HG03442 (cell line): Measurements from ENCODE around the gene NUDT15.
"Not testable (repeated sequence)": the region's sequence is repeated elsewhere in the genome, so short reads cannot be mapped to it uniquely, and the experiment has no call there.

Experiments used
- ATAC-seq: cut with Tn5 transposase; IDR thresholded peaks from one replicate; pipeline ENCODE4 v1.9.1; 2021; ENCODE audit warnings: mild to moderate bottlenecking, moderate library complexity; ENCODE audit not compliant: unreplicated experiment

Gene NUDT15

DNA sequence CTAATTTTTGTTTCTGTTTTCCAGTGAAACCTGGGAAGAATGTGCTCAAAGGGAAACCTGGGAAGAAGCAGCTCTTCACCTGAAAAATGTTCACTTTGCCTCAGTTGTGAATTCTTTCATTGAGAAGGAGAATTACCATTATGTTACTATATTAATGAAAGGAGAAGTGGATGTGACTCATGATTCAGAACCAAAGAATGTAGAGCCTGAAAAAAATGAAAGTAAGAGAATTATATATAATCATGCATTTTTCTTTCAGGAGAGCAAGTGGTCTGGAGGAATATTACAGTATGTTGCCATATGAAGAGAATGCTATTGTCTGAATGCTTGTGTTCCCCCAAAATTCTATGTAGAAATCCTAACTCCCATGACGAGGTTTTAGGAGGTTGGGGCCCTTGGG lies 3.4 kb downstream of the NUDT15 start:
- no peak for ATAC-seq

DNA sequence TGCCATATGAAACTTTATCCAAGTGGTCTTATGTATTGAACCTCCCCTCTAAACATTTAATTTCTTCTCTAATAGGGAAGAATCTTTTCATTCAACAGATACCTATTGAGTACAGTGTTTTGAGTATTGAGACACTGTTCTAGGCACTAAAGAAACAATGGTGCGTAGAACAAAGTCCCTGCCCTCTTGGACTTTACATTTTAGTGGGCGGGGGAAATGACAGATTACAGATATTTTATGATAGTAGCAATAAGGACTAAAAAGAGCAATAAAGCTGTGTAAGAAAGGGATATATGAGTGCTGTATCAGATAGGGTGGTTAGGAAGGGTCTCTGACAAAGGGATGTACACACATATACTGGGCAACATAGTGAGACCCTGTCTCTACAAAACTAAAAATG lies 5.4 kb downstream of the NUDT15 start:
- ATAC-seq: no peak

DNA sequence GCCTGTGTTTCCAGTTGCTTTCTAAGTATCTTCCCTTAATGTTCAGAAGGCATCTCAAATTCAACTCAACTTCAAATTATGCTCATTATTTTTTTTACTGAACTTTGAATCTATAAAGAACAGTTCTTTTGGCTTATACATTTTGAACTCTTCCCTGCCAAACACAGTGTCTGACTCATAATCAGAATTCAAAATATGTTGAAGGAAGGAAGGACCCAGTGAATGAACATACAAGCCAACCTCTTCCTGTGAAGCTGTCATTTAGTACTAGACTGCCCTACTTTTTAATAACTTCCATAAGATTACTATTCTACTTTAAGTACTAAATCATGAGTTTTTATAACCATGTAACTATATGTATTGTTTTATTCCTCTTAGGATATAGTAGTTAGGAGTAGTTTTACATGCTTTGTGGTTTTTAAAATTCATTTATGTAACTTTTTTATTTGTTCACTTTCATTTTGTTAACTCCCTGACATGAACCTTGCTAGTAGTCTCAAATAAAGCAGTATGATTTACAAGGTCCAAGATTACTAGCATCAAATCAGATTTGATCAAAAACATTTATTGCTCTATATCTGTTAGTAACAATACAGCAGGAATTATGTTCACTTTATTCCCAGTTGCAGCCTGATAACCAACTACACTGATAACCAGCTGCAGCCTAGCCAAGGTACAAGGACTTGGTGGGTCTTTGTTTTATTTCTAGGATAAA lies 6.4 kb downstream of the NUDT15 start:
- peak; percentile 40 for ATAC-seq

DNA sequence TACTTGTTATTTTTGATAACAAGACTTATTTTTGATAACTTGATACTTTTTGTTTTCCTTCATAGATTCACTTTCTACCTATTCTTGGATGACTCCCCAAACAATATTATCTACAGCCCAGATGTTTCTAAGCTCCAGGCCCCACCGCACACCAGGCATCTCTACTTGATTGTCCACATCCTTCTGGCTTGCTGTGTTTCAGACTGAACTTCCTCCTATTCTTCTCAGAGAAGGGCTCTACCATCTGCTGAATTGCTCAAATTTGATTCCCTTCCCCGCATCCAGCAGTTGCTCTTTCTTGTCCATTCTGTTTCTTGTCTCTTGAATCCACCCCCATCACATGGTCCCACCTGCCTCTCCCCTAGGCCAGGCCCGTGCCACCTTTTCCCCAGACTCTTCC lies 13.0 kb downstream of the NUDT15 start:
- no peak for ATAC-seq

DNA sequence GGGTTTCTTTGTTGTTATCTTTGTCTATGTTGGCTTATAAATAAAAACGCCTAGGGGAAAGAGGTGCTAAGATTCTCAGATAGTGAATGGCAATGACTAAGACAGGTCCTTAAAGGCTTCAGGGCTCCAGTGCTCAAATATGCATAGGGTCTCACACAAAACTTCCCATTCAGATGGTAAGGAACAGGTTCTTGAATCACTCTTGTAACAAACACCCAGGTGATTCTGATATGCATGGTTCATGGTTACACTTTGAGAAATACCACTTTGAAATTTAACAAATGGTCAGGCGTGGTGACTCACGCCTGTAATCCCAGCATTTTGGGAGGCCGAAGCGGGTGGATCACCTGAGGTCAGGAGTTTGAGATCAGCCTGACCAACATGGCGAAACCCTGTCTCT lies 17.1 kb downstream of the NUDT15 start:
- no peak for ATAC-seq

DNA sequence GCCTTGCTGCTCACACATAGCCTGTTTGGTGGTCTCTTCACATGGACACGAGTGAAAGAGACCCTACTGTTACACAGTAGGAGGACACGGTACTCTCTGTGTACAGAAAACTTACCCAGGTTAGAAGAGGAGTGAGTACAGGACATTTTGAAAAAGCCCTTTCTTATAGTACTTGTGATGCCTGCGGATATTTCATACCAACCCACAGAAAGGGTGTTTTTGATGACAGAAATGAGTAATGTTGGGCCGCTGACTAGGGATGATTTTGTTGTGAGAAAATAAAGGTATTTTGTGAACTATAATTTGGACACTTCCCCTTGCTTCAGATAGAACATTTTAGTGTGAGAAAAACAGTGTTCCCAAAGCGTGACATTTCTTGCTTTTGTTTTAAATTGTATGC lies 18.2 kb downstream of the NUDT15 start:
- no peak for ATAC-seq

DNA sequence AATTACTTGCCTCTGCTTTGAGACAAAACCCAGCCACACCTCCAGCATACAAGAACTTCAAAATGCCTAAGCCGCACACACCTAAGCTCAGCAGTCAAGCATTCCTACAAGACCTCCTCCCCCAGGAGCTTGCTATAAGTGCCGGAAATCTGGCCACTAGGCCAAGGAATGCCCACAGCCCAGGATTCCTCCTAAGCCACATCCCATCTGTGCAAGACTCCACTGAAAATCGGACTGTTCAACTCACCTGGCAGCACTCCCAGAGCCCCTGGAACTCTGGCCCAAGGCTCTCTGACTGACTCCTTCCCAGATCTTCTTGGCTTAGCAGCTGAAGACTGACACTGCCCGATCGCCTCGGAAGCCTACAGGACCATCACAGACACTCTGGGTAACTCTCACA lies 21.0 kb downstream of the NUDT15 start:
- not testable (repeated sequence) for ATAC-seq

DNA sequence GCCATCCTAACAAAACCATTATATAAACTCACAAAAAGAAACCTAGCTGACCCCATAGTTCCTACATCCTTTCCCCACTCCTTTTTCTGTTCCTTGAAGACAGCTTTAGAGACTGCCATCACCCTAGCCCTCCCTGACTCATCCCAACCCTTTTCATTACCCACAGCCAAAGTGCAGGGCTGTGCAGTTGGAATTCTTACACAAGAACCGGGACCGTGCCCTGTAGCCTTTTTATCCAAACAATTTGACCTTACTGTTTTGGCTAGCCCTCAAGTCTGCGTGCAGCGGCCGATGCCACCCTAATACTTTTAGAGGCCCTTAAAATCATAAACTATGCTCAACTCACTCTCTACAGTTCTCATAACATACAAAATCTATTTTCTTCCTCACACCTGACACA lies 22.4 kb downstream of the NUDT15 start:
- not testable (repeated sequence) for ATAC-seq

DNA sequence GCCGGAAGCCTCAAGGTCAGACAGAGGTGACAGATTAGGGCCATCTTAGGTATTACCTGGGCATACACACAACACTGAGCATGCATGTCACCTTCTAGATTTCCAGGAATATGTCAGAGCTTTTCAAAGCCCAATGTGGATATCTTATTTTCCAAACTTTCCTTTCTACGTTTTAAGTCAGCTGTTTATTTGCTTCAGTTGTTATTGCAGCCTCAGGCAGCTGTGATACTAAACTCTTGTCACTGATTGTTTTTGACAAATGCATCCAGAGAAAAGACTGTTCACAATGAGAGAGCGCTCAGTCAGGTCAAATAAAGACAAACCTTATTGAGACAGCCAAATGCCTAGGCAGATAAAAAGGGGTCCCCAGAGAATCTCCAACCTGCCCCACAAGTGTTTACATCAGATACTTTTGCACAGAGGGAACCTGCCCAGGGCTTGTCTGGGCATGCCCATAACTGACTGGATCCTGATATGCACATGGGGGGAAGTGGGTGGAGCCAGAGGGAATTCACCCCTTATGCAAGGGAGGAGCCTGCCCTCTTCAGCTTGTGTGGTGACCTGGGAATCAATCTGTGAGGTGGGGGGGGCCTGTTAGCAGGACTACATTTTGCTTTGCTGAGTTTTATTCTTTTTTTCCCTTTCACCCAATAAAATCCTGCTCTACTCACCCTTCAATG lies 28.9 kb downstream of the NUDT15 start:
- peak; percentile 81 for ATAC-seq

DNA sequence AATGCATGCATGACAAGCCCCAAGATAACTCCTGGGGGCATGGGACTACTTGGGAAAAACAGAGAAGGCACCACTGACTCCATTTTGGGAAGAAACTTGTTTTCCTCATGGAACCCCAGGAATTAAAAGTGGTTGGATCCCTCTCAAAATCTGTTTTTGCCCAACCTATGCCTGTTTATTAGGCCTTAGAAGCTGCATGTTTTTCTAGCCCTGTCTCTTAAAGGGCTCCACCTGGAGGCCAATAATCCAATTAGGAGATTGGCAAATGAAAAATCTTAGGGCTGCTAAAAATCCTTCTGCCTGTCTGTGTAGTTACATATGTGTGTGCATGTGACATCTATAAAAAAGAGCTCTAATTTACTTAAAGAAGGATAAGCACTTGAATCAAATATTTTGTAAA lies 30.5 kb downstream of the NUDT15 start:
- ATAC-seq: no peak

DNA sequence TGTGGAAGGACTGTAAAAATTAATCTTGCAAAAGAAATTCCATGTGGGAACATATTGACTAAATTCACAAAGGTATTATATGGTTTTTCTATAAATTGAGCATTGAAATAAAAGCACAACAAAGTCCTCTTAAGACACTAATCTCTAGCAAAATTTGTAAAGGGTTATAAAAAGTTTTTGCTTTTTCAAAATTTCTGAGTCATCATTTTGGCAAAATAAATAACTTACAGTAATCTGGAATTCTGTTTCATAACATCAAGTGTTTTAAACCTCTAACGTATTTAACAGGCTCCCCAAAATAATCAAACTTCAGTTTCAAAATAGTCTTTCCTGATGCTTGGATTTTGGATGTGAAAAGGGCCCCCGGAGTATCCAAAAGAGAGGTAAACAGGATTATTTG lies 31.4 kb downstream of the NUDT15 start:
- no peak for ATAC-seq

DNA sequence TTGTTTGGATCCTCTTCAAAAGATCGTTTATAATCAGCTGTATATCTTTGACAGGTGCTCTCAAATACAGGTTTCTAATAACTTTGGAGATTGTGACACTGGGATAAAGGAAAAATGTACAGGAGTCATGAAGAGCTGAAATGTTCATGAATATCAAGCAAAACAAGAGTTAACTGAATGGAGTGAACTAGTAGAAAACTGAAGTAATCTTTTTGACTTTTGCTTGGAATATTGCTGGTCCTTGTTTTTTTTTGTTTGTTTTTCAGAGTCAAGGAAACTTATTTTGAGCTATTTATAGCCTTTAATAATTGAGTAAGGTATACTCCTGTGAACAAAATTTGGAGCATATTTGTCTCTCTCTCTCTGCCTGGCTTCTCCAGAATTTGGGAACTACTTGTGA lies 32.0 kb downstream of the NUDT15 start:
- ATAC-seq: no peak

DNA sequence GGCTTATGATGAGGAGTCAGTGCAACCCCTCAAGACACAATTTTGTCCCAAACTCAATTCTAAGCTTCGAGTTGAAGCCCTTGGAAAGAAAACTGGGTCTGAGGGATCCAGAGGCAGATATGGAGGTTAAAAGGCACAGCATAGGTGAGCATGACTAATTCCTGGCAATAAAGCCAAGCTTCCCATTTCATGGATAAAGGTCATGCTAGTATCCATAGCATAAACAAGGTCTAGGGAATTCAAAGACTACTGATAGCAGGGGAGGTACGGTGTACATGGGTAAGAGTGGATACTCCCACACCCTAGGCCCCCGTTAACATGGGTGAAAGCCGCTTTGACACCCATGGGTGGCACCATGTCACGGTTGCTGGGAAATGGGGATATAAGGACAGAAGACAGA lies 33.4 kb downstream of the NUDT15 start:
- ATAC-seq: no peak

DNA sequence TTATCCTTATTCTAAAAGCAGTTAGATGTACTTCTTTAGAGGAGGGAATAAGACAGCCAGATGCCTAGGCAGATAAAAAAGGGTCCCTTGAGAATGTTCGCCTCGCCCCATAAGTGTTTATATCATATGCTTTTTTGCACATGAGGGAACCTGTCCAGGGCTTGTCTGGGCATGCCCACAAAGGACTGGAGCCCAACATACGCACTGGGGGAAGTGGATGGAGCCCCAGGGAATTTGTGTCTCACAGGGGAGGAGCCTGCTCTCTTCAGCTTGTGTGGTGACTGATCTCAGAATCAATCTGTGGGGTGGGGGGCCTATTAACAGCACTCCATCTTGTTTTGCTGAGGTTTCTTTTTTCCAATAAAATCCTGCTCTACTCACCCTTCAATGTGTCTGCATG lies 34.8 kb downstream of the NUDT15 start:
- no peak for ATAC-seq

DNA sequence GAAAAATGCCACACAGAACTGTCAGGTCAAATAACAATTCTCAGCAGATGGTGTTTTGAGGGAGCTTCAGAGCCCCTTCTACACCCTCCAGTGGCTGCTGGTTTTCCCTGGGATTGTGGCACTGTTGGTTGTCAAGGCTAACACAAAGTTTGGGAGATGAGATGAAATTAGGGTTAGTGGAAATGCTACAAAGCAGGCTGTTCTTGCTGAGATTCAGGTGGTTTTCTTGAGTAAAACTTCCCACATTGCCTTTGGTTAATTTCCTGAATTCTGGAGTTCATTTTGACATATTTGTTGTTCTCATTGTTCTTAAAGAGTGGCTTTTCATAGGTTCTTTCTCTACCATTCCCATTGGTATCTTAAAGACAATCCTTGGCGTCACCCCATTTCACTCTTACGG lies 35.3 kb downstream of the NUDT15 start:
- no peak for ATAC-seq

DNA sequence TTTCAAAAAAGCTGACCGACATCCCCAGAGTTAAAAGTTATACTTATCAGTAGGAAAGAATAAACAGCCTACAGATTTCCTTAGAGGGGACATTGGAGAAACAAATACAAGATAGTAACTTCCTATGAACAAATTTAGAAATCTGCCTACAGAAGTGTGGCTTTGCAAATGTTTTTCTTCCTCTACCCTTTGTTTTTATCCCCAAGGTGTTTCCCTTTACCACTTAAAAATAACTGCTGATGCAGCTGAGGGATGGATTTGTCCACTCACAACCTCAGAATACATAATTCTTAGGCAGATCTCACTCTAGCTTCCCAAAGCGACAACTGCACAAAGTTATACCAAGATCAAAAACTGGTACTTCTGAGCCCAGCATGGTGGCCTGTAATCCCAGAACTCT lies 36.5 kb downstream of the NUDT15 start:
- ATAC-seq: no peak

DNA sequence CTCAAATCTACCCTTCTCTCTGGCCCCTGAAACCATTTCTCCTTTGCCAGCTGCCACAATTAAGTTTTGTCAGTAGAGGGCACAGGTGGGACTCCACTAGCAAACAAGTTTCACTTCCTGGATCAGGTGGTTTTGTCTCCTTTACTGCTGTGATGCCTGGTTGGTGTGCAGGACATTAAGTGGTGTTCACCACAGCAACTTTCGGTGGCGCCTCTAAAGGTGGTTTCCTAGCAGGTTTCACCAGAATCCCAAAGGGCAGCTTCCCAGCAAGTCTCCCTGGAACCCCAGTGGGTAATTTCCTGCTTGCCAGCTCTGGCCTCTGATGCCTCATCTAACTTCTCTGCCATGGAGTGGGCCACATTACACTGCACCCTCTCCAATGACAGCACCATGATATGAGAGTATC lies 40.7 kb downstream of the NUDT15 start:
- peak; percentile 99 for ATAC-seq

DNA sequence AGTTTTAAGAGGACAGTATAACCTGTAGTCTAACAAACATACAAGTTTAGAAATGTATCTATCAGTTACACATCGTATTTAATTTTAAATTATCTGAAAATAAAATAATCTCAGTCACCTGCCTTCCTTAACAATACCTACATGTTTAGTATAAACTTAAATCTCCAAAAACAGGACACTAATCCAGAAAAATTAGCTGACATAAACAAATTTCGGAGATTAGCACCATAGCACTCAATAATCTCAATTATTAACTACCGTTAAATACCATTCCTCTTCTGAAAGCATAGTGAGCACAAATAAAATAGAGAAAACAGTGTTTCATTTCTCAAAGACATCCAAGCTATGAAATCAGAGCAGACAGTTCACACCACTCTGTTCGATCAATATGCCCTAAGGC lies 44.2 kb downstream of the NUDT15 start:
- no peak for ATAC-seq

DNA sequence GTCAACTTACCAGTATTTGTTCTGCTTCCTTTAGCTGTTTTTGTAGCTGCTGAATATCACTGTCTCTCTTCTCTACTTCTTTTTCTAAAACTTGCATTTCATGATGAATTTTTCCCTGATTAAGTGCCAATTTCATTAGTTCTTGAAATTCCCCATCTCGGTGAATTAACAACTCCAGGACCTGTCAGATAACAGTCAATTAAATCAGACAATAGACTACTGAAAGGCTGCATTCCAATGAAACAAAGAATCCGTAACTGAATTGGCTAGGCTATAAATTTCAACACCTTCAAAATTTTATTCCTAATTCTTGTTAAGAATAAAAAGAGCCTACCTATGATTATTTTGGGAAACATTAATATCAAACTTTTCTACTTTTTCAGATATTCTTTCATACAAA lies 48.7 kb downstream of the NUDT15 start:
- ATAC-seq: no peak

DNA sequence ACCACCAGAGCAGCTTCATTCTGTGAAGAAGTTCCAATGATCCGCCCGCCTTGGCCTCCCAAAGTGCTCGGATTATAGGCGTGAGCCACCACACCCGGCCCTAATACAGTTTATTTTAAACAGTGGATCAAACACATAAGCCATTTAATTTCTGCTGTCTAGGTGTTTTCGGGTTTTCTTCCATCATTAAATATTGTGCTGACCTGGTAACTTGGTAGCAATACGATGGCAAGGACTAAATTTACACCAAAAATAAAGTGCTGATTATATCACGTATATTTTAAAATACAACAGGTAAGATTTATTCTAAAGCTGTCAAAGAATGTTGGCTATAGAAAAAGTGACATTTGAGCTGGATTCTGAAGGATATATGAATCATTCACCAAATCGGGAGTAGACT lies 56.1 kb downstream of the NUDT15 start:
- ATAC-seq: no peak

DNA sequence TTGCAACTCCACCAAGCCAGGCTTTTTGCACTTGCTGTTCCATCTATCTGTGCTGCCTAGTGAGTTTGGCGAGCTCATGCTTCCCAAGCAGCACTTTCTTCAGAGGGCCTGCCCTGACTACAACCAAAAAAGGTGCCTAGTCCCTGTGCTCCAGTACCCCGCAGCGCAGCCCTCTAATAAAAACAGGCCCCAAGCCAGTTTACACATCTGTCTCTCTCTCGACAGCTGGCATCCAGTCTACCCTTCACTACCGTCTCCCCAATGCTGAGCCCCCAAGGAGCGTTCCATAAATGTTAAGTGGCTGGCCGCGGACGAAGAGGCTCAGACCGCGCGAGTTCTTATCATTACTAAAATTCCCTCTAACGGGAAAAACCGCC lies 56.9 kb downstream of the NUDT15 start:
- ATAC-seq: peak; percentile 1

DNA sequence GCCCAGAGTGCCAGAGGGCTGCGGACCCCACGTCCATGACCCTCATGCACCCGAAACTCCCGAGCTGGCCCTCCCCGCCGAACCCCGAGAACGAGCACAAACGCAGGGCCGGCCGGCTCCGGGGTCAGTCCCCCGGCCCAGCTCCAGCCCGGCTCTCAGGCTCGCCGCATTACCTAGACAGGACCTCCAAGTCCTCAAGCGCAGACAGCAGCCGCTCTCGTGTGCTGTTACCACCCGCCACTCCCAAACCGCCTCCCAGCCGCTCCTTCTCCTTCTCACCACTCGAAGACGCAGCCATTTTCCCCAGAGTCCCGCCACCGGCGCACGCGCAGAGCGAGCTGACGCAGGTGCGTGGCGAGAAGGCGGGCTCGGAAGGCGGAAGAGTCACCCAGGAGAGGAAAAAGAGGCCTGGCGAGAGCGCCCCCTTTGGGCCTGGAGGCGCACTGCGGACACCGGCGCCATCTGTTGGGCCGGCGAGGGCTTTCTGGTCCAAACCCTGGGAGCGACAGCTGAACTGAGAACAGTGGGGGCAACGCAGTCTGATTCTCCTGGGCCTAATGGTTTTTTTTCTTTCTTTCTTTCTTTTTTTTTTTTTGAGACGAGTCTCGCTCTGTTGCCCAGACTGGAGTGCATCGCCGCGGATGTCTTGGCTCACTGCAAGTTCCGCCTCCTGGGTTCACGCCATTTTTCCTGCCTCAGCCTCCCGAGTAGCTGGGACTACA lies 57.4 kb downstream of the NUDT15 start, which contains the start of gene MED4:
Gene MED4 (minus strand): TSS at position 324 of the 722 bp plus-strand sequence. CDS start 26 bp downstream, at position 298.
- ATAC-seq: peak; percentile 94
